NT2/D1 (cell line): ENCODE measurements around the gene KDM1A.

Experiments used
- DNase-seq: peaks from one replicate; pipeline ENCODE4 v3.0.0-alpha.2; 2011; ENCODE audit warnings: low read depth, low spot score
- H3K27me3 ChIP-seq: 2 replicates; pipeline ENCODE4 v1.6.0; 2011; ENCODE audit warnings: mild to moderate bottlenecking; ENCODE audit not compliant: insufficient read length, insufficient read depth
- H3K36me3 ChIP-seq: 2 replicates; pipeline ENCODE4 v1.6.1; 2011; ENCODE audit warnings: mild to moderate bottlenecking, low read length, mixed read lengths; ENCODE audit not compliant: insufficient read depth, insufficient read length
- H3K4me1 ChIP-seq: 2 replicates; pipeline ENCODE4 v1.5.1; 2011; ENCODE audit not compliant: insufficient read depth, insufficient read length
- H3K4me3 ChIP-seq: 2 replicates; pipeline ENCODE4 v1.5.1; 2011; ENCODE audit warnings: low read depth; ENCODE audit not compliant: insufficient read length
- H3K9ac ChIP-seq: 2 replicates; pipeline ENCODE4 v1.6.0; 2011; ENCODE audit warnings: low read depth; ENCODE audit not compliant: insufficient read length
- H3K9me3 ChIP-seq: 2 replicates; pipeline ENCODE4 v1.5.1; 2011; ENCODE audit warnings: mild to moderate bottlenecking, low read length; ENCODE audit not compliant: insufficient read depth
- SUZ12 ChIP-seq: IDR thresholded peaks from 2 replicates; pipeline ENCODE4 v1.6.1; 2011; ENCODE audit not compliant: insufficient read length, insufficient read depth; ENCODE audit errors: extremely low read depth
- YY1 ChIP-seq: IDR thresholded peaks from 2 replicates; pipeline ENCODE4 v1.6.1; 2011; ENCODE audit not compliant: insufficient read length, insufficient read depth
- ZNF274 ChIP-seq: IDR thresholded peaks from 2 replicates; pipeline ENCODE4 v1.6.1; 2011; ENCODE audit warnings: mild to moderate bottlenecking, low read depth, low read length

The KDM1A gene

DNA sequence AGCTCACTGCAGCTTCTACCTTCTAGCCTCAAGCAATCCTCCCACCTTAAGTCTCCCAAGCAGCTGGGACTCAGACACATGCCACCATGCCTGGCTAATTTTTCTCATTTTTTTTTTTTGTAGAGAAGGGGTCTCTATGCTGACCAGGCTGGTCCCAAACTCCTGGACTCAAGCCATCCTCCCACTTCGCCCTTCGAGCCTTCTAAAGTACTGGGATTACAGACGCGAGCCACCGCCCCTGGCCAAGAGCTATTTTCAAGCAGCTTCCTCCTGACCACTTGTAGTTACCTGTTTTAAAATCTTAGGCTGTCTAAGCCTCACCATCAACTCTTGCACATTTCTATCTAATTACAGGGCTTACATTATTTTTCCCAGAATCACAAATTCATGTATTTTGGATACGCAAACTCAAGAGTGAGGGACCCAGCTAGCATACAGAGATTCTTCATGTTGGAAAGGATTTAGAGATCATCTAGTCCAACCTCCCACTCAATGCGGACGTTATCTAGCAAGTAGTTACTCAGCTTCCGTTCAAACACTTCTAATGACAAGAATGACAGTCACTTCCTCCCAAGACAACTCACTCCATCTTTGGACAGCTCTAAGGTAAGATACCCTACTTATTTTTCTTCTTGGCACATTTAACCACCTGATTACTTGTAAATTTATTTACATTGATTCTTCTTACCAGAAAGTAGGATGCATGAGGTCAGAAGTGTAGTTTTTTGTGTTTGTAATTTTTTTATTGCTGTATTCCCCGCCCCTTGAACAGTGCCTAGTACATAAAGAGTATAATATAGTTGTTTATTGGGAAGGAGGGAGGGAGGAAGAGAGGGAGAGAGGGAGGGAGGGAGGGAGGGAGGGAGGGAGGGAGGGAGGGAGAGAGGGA is 84.0 kb downstream of the KDM1A start:
- Histone ChIP-seq H3K27me3 (no peaks in the 10 kb centered on the region), H3K36me3 (peaks cover 38% of the 10 kb centered on the region), H3K9ac (no peak overlapping the region), H3K4me3 (no peak overlapping the region), H3K4me1 (peaks cover 2% of the 10 kb centered on the region), H3K9me3 (no peaks in the 10 kb centered on the region)
- no peak for DNase-seq
- TF ChIP-seq YY1 (no peak), ZNF274 (no peak), SUZ12 (no peak)

DNA sequence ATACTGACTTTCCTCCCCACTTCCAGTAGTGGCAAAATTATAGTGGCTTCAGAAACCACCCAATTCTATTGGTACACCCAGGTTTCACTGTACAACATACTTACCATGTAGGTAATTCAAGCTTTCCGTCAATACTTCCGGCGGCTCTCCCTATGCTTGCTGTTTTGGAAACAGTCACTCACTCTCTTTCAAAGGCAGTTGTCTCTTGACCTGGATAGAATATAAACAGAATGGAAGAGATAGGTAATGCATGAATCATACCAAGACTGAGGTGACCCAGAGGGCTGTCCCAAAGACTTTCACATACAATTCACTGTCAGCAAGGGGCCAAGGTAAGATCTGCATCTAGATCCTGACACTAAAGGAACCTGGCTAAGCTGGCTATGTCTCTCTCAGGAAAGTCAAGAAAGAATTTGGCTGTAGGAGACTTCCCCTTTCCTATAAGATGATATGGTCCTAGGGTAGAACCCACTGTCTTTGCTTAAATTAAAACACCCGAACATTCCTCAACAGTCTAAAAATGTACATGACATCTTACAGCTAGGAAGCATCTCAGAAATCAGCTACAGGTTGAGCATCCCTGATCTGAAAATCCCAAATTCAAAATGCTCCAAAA is 89.8 kb downstream of the KDM1A start:
- TF ChIP-seq ZNF274 = no peak
- TF ChIP-seq YY1 = no peak
- no peak for TF ChIP-seq SUZ12
- Histone ChIP-seq H3K9me3 (no peaks in the 10 kb centered on the region), H3K4me3 (no peak overlapping the region), H3K27me3 (no peaks in the 10 kb centered on the region), H3K36me3 (peaks cover 43% of the 10 kb centered on the region), H3K9ac (no peak overlapping the region), H3K4me1 (no peaks in the 10 kb centered on the region)
- DNase-seq = no peak

DNA sequence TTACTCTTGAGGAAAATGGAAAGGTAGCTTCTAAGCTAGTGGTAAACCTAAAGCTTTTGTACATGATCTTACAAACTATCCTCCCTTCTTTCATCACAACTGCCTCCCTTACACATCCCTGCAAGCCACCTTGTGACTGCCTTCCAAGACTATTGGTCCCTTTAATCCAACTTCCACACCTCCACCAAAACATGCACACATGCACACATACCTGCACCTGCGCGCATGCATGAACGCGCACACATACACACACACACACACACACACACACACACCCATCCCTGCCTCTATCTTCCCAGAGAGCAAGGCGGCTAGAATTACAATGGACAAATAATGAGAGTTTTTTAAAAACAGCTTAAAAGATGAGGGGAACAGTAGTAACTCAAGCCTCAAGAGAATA is 91.1 kb downstream of the KDM1A start:
- H3K36me3 ChIP-seq = peaks cover 34% of the 10 kb centered on the region
- H3K4me3 ChIP-seq = no peak overlapping the region
- no peaks in the 10 kb centered on the region for H3K4me1 ChIP-seq
- TF ChIP-seq SUZ12 (no peak), YY1 (no peak), ZNF274 (no peak)
- no peak overlapping the region for H3K9ac ChIP-seq
- H3K27me3 ChIP-seq = no peaks in the 10 kb centered on the region
- no peak for DNase-seq
- H3K9me3 ChIP-seq = no peaks in the 10 kb centered on the region

DNA sequence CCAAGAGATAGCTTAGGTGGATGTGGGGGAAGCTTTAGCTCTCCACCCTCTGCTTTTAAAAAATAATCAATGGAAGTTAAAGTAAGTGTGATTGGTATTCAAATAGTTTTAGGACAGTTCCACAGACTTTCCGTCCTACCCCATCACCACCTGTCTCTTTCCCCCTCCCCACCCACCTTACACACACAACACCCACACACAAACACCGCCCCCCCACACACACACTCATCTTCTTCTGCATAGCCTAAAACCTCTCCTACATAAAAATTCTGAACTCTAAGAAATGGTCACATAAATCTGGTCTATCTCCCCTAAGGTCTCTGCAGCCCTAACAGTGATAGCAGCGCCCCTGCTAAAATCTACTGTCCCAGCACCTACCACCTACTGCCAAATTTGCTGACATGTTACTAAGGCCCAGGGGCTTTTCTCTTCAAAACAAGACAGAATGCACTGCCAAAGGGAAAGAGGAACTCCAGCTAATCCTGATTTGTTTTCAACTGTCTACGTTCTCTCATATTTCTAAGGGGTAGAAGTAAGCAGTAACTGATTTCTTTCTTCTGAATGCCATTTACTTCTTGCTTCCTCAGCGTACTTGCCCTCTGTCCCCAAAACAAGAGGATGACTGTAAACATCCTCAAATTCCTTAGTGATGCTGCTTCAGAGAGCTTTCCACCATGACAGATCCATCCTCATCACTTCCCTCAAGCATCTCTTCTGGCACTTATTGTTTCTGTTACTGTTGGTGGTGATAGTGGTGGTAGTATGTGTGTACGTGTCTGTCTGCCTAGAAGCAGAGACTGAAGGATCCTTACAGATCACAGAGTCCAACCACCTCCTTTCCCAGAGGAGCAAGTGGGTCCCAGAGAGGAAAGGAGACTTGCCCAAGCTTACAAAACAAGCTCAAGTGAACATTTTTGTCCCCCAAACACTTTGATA is 92.6 kb downstream of the KDM1A start:
- no peaks in the 10 kb centered on the region for H3K27me3 ChIP-seq
- no peaks in the 10 kb centered on the region for H3K9me3 ChIP-seq
- peaks cover 23% of the 10 kb centered on the region for H3K36me3 ChIP-seq
- TF ChIP-seq ZNF274 = no peak
- TF ChIP-seq YY1 = no peak
- TF ChIP-seq SUZ12 = no peak
- H3K4me3 ChIP-seq = no peak overlapping the region
- H3K4me1 ChIP-seq = no peaks in the 10 kb centered on the region
- H3K9ac ChIP-seq = no peak overlapping the region
- DNase-seq = no peak

DNA sequence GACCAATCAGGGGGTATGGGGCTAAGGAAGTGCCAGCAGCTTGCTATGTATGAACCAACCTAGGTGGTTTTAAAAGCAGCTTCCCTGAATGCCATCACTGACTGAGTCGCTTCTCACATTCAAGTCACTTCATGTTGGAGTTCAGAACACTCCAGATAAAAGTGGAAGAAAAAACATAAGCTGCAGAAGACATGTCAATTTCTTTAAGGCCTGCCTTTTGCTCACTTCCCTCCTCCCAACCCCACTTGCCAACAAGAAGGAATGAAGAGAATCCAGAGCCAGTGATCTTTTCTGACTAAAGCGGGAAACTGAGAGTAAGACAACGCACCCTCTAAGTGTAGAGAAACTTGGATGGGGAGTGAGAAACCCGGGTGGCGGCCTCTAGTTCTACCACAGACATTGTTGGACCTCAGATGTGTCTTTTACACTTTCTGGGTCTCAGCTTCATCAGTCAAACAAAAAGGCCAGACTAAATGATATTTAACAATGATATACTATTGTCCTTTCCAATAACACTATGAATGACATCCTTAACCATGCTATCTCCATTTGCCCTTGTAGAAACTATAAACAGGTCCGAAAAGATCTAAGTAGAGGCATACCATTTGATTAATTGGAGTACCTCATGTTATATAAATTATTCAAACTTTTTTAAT is 95.3 kb downstream of the KDM1A start:
- Histone ChIP-seq H3K9me3 (no peaks in the 10 kb centered on the region), H3K36me3 (no peaks in the 10 kb centered on the region), H3K4me1 (no peaks in the 10 kb centered on the region), H3K4me3 (no peak overlapping the region), H3K27me3 (no peaks in the 10 kb centered on the region), H3K9ac (no peak overlapping the region)
- no peak for TF ChIP-seq ZNF274
- no peak for TF ChIP-seq YY1
- no peak for TF ChIP-seq SUZ12
- no peak for DNase-seq

DNA sequence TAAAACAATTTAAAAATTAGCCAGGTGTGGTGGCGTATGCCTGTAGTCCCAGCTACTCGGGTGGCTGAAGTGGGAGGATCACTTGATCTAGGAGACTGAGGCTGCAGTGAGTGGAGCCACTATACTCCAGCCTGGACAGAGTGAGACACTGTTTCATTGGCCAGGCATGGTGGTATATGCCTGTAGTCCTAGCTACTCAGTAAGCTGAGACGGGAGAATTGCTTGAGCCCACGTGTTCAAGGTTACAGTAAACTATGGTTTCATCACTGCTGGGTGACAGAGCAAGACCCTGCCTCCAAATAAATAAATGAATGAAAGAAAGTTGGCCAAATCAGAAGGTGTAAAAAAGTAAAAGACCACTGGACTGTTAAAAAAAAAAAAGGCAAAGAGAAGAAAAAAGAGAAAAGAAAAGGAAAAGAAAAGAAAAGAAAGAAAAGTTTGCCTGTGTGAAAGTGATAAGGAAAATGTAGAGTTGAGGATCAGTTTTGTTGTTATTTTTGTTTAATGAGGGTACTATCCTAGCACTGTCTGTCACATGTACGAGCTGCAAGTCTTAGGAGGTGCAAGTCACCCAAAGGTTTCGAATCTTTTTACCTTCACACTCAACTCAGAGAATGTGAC is 97.1 kb downstream of the KDM1A start:
- H3K36me3 ChIP-seq = no peaks in the 10 kb centered on the region
- no peaks in the 10 kb centered on the region for H3K4me1 ChIP-seq
- H3K9me3 ChIP-seq = no peaks in the 10 kb centered on the region
- no peak for TF ChIP-seq YY1
- no peak for TF ChIP-seq ZNF274
- no peak for TF ChIP-seq SUZ12
- DNase-seq = no peak
- H3K27me3 ChIP-seq = no peaks in the 10 kb centered on the region
- no peak overlapping the region for H3K9ac ChIP-seq
- no peak overlapping the region for H3K4me3 ChIP-seq
